T47D (cell line): ENCODE data around the gene ADARB1.

Source experiments
- DNase-seq, 2 experiments: peaks; one replicate each; pipeline versions ENCODE4 v3.0.0 to v3.0.0-alpha.2; 2011 to 2012; ENCODE audit warnings: low read depth in 1 of 2, low spot score in 1 of 2
- JUND ChIP-seq: IDR thresholded peaks from 2 replicates; pipeline ENCODE4 v1.6.1; 2012; ENCODE audit warnings: low read depth
- in situ Hi-C: cut with HindIII; loops from 2 replicates; pipeline ENCODE4 v1.10.0; 2016; ENCODE audit warnings: low sequenced_read_pairs, low pct_unique_long_range_greater_than_20kb

ADARB1 gene

DNA sequence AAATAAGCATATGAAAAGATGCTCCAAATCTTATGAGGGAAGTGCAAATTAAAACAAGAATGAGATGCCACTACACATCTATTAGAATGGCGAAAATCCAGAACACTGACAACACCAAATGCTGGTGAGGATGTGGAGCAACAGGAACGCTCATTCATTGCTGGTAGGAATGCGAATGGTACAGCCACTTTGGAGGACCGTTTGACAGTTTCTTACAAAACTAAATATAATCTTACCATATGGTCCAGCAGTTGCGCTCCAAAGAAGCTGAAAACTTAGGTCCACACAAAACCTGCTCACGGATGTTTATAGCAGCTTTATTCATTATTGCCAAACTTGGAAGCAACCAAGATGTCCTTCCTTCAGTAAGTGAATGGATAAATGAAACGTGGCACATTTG, 163.0 kb downstream of the ADARB1 start:
- TF ChIP-seq JUND, result no peak
- in situ Hi-C loops, result no loop called here
- no peak for DNase-seq

GRCh38 chr21:45241357-45241756, 167.0 kb downstream of the ADARB1 start:
- TF ChIP-seq JUND, result no peak

DNA sequence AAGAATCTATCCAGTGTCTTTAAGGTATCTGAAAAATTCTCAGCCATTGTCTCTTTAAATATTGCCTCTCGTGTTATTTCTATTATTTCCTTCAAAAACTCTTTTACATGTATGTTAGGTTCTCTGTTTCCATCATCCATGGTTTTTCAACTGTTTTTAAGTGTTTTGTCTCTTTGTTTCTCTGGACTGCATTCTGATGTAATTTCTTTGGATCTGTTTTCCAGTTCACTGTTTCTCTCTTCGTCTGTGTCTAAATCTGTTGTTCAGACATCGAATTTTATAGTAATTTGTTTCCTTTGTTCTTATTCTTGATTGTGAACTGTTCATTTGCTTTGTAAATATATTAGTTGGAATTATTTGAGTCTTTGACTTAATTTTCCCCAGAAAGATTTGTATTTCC, 169.2 kb downstream of the ADARB1 start:
- no peak for TF ChIP-seq JUND
- no peak for DNase-seq
- in situ Hi-C loops, result no loop called here

More at GRCh38 chr21:45241357-45241756, 167.0 kb downstream of the ADARB1 start:
- DNase-seq, result no peak
- in situ Hi-C loops, result no loop called here

GRCh38 chr21:45244799-45245340, 170.5 kb downstream of the ADARB1 start:
- TF ChIP-seq JUND, result no peak
- in situ Hi-C loops, result no loop called here
- no peak for DNase-seq

GRCh38 chr21:45246386-45247320, 172.3 kb downstream of the ADARB1 start:
- in situ Hi-C loops, result no loop called here
- no peak for TF ChIP-seq JUND
- DNase-seq, result no peak

DNA sequence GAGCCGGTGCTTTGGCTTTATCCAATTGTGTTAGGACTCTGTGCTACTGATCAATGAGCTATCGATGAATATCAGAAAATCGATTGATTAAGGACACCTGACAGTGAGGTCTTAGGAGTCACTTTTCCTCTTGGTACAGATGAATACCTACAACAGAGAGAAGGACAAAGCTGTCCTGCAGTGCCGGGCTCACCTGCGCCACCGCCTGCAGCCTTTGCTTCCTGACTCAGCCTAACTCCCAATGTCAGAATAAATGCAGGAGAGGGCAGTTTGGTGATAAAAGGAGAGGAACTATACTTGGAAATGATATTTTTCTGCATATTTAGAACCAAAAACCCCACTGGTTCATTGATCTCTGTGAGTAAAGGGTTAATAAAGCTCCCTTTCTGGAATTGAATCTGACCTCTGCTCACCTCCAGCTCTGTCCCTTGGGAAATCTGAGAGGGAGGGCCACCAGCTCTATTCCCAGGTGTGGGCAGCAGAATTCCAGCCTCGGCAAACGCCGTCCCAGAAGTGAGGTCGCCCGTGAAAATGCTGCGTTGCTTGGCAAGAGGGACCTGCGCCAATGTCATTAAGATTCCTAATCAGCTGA, 174.0 kb downstream of the ADARB1 start:
- in situ Hi-C loops, result no loop called here
- no peak for TF ChIP-seq JUND

DNA sequence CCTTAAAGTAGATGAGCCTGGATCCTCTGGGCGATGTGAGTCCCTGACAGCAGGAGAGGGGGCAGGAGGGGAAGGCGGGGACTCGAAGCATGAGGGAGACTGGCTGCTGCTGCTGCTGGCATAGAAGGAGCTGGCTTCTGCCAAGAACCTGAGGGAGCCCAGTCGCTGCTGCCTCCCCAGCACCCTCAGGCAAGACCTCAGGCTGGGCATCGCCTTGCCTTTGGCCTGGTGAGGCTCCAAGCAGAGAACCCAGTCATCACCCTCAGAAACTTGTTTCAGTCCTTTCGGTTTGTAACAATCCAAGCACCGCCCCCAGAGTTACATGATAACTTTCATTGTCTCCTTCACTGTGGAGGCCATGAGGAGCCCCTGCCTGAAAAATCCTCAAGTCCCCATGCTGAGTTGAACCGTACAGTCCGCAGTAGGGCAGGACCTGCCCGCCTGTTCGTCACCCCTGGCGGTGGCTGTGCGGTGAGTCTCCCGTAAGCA, 174.6 kb downstream of the ADARB1 start:
- DNase-seq, result no peak
- in situ Hi-C loops, result no loop called here
- TF ChIP-seq JUND, result no peak

More for the DNA sequence above, 174.0 kb downstream of the ADARB1 start:
- DNase-seq, result no peak

DNA sequence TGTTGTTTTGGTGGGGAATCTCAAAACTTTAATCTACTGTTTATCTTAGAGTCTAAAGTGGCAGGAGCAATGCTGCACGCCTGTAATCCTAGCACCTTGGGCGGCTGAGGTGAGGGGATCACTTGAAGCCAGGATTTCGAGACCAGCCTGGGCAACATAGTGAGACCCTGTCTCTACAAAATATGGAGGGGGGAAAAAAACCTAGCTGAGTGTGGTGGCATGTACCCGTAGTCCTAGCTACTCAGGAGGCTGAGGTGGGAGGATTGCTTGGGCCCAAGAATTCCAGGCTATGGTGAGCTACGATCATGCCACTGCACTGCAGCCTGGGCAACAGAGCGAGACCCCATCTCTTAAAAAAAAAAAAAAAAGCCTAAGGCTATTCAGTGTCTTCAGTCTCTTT, 175.2 kb downstream of the ADARB1 start:
- DNase-seq, result no peak
- in situ Hi-C loops, result no loop called here
- TF ChIP-seq JUND, result no peak

GRCh38 chr21:45250272-45250671, 175.9 kb downstream of the ADARB1 start:
- no peak for DNase-seq
- in situ Hi-C loops, result no loop called here
- TF ChIP-seq JUND, result no peak

DNA sequence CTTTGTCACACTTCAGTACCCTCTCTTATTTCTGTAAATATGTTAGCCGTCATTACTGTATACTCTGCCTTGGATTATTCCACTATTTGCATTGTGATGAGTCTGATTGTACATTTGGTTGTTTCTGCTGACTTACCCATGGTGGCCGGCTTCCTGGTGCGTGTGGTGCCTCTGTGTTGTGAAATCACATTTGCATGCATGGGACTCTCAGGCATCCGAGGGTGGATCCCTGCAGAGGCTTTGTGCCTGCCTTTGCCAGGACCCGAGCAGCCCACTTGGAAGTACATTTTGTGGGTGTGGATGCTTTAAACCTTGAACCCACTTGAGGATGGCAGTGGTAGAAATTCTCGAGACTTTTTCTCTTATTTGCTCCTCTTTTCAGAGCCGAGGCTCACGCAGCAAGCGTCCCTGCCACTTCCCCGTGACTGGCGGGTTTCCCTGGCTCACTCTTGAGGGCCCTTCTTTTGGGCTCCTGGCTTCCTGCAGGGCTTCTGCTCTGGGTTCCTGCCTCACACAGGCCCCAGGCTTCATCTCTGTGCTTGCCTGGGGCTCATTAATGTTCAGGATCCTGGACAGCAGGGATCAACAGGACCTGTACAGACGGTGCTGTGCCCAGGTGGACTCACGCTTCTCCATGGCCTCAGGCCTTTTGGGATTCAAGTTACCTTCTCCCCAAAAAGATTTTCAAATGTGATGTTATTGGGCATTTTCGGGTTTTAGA, 176.7 kb downstream of the ADARB1 start:
- in situ Hi-C loops, result no loop called here
- TF ChIP-seq JUND, result no peak
- DNase-seq, result no peak

DNA sequence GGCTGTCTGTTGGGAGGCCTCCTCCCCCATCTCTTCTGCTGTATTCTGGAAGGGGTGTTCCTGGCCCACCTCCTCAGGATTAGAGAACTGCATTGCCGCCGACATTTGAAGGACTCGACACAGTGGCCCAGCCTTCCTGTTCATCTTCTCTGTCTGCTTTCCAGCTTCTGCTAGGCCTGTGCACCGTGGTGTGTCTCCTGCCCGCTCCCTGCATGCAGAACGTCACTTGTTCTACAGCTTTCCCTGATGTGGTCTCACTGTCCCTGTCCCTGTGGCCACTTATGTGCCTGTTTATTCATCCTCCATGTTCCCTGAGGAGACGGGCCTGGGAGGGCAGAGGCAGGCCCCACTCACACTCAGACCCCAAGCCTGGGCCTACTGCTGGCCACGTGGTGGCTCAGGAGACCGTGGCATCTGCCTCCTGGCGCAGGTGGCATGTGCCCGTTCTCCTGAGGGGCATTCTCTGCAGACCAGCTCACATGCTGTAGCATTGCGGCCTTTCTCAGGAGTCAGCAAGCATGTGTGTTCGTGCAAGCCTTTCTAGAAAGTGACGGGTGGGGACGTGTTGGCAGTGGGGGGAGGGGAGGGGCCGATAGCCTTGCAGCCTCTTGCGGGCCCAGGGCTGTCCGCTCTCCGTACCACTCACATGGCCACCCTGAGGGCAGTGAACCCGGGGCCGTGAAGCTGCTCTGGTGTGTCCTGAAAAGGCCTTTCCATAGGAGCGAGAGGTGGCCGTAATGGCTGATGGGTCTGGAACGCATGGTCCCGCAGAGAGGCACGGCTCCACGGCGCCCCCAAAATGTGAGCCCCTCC, 177.5 kb downstream of the ADARB1 start:
- TF ChIP-seq JUND, result no peak
- in situ Hi-C loops, result no loop called here
- DNase-seq, result no peak
